ENCODE results near the gene ACTR2.
"Not testable (repeated sequence)": the region's sequence is repeated elsewhere in the genome, so short reads cannot be mapped to it uniquely, and the experiment has no call there.

The ACTR2 gene

DNA sequence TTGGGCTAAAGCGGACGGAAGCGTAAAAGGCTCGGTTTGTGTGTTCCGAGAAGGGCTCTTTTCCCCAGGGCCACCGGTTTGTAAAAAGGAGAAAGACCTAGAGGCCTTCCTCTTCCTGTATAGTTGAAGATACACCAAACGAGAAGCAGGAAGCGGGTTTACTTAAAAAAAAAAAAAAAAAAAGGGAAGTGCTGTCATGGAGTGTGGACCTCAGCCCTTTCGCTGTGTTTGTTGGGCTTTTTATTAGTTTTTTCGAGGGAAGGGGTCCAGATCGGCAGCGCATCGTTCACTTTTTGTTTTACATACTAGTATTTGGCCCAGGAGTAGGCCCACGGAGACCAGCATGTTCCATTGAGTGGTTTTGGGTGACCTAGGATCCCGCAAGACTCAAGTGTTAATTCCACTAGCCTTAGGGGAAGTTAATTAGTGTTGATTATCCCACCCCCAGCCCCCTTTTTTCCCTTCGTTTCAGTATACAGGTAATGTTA is 676 bp downstream of the ACTR2 start:
- peak in 1 of 4 experiments; percentile 8 for DNase-seq (ENCODE audit: low read depth in 4 of 4, low spot score in 1 of 4)

DNA sequence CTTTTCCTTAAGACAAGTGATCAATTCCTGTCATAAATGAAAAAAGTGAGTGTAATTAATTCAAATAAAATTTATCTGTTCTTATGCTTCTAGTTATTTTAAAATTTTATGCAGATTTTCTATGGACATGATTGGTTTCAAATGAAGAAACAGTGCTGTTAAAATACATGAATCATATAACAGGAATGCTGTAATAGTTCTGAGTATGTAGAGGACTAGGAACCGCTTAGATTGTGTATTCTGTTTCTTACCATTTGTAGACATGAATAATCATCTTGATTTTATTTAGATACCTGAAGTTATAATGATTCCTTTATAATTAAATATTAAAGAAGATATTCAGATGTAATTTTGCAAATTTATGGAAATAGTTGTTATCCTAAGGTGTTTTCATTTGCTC is 3.5 kb downstream of the ACTR2 start:
- DNase-seq (ENCODE audit: low read depth in 4 of 4, low spot score in 1 of 4), result no peak

DNA sequence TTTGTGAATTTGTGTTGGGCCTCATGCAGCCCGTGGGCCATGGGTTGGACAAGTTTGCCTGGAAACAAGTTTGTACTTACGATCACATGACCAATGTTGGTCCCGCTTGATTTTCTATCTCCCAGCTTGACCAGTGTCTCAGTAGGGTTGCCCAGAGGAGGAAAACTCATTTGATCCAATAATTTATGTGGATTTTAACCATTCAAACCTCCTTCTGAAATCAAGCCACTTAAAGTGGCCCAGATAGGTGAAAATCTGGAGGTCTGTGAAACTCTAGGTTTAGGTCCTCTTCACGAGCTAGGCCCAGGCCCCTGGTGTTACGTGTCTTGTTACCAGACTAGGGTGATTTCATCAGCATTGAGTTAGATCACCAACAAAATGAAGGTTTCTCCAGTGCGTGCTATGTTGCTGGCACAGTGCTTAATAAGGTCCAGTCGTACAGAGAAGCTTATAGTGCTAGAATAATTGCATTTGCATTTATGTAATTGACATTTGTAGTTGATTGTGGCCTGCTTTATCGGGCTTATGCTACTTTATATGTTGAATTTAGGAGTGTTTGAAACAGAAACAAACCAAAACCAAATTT is 4.4 kb downstream of the ACTR2 start:
- no peak for DNase-seq (ENCODE audit: low read depth in 4 of 4, low spot score in 1 of 4)

DNA sequence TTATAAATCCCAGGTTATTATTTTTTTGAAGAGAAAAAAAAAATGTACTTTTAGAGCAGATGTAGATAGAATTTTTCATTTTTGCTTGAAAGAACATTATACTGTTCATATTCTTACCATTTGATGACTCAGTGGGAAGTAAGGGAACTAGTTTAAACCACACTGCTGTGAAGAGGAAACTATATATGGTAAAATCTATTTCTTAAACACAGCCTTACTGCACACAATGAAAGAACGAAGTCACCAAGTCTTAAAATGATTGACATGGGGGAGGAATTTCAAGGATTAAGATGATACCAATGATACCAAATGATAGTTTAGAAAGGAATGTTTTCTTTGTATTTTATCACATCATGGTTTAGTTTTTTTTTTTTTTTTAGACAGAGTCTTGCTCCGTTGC is 5.0 kb downstream of the ACTR2 start:
- no peak for DNase-seq (ENCODE audit: low read depth in 4 of 4, low spot score in 1 of 4)

DNA sequence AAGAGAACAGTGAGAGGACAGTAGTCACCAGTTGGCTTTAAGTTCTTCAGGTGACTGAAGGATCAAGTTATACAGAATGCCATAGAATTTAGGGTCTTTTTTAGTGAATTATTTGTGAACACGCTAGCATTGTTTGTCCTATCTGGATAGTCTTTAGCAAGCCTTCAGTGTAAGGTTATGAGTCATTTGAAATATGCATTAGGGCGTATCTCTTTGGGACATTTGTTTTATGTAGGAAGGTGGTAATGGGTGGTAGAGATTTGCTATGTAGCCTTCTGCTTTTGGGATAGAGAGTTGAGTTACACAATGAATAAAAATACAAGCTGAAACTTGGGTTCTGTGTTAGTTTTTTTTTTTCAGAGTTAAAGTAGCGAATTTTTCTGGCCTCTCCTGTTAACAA is 13.0 kb downstream of the ACTR2 start:
- no peak for DNase-seq (ENCODE audit: low read depth in 4 of 4, low spot score in 1 of 4)

DNA sequence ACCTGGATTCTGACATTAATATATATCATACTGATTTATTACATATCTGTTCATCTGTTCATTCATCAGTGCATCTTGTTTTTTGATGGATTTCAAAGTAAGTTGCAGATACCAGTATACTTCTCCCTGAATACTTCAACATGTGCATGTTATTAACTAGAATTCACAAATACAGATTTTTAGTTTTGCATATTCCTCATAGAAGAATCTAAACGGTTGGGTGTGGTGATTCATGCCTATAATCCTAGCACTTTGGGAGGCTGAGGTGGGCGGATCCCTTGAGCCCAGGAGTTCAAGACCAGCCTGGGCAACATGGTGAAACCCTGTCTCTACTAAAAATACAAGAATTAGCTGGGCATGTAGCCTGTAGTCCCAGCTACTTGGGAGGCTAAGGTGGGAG is 16.8 kb downstream of the ACTR2 start:
- not testable (repeated sequence) for DNase-seq (ENCODE audit: low read depth in 4 of 4, low spot score in 1 of 4)

DNA sequence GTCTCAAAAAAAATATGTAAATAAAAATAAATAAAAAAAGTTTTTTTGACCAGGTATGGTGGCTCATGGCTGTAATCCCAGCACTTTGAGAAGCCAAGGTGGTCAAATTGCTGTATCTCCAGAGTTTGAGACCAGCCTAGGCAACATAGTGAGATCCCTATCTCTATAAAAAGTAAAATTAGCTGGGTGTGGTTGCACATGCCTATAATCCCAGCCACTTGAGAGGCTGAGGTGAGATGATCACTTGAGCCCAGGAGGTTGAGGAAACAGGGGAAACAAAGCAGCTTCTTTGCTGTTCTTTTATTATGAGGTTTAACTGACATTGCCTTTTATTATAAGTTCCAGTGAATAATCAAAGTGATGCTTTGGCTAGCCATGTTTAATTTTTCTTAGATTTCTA is 25.0 kb downstream of the ACTR2 start:
- no peak for DNase-seq (ENCODE audit: low read depth in 4 of 4, low spot score in 1 of 4)

DNA sequence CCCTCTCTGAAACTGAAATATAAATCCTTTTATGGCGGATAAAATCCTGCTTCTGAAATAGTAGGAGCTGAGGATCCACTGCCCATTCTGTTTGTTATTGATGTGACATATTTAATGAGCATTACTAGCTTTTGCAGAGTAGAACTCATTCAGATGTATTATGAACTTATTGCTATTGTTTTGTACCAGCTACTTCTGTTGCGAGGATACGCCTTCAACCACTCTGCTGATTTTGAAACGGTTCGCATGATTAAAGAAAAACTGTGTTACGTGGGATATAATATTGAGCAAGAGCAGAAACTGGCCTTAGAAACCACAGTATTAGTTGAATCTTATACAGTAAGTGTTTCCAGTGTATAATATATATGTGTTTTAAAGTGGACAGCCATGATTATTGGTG is 27.7 kb downstream of the ACTR2 start:
- DNase-seq (ENCODE audit: low read depth in 4 of 4, low spot score in 1 of 4), result no peak

DNA sequence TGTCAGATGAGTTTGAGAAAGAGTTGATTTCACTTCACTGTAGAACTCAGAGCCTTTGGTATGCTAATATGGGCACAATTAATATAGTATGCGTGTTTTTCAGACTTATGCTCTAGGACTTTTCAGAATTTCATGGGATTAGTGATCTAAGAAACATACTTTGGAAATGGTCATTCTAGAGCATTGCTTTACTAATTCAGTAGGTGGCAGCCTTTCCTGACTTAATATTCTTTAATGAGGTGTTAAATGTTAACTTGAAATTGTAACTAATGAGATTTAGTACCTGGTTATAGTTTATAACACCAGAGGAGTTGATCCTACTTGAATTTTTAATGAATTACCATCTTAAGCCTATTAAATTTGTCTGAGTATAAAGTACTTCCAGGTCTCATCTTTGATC is 28.4 kb downstream of the ACTR2 start:
- no peak for DNase-seq (ENCODE audit: low read depth in 4 of 4, low spot score in 1 of 4)

DNA sequence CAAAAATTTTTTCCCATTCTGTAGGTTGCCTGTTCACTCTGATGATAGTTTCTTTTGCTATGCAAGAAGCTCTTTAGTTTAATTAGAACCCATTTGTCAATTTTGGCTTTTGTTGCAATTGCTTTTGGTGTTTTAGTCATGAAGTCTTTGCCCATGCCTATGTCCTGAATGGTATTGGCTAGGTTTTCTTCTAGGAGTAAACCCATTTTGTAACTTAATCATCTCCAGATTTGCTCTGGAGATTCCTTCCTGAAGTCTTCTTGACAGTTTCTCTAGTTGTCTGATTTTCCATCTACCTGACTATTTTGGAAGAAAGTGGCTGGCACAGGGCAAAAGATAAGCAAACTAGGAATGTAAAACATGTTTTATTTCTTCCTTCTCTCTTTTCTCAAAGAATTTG is 30.2 kb downstream of the ACTR2 start:
- not testable (repeated sequence) for DNase-seq (ENCODE audit: low read depth in 4 of 4, low spot score in 1 of 4)

DNA sequence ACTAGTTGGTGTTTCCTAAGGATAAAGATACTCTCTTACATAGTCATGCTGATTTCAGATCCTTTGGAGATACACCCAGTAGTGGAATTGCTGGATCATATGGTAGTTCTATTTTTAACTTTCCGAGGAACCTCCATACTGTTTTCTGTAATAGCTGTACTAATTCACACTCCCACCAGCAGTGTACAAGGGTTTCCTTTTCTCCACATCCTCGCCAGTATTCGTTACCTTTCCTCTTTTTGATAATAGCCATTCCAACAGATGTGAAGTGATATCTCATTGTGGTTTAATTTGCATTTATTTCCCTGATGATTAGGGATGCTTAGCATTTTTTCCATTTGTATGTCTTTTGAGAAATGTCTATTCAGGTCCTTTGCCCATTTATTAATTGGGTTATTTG is 34.0 kb downstream of the ACTR2 start:
- DNase-seq (ENCODE audit: low read depth in 4 of 4, low spot score in 1 of 4), result no peak

DNA sequence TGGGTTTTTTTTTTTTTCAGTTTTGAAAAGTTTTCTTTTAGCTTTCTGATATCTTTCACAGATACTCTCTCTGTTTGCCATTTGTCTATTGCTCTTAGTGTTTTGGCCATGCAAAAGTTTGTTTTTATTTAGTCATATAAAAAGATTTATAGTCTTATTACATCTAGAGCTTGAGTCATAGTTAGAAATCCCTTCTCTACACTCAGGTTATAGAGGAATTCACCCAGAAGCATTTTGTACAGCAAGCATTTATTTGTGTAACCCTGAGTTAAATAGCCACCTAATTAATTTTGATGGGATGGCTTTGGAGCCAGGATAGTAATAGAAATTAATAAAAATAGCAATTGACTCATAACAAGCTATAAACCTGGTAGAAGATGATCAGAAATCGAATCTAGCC is 35.6 kb downstream of the ACTR2 start:
- DNase-seq (ENCODE audit: low read depth in 4 of 4, low spot score in 1 of 4), result no peak

DNA sequence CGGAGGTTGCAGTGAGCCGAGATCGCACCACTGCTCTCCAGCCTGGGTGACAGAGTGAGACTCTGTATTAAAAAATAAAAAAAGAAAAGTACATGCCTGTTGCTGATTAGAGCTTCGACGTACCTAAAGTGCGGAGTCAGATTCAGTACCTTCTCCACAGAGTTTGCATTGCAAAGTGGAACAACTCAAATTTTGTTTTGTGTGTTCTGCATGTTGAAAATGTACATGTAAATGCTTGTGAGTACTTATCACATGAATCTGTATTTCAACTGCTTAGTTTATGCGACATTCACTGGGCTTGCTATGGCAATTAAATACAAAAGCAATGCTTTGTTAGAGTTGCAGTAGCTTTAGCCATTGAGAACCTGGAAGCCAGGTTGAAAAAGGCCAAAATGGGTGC is 36.4 kb downstream of the ACTR2 start:
- no peak for DNase-seq (ENCODE audit: low read depth in 4 of 4, low spot score in 1 of 4)

DNA sequence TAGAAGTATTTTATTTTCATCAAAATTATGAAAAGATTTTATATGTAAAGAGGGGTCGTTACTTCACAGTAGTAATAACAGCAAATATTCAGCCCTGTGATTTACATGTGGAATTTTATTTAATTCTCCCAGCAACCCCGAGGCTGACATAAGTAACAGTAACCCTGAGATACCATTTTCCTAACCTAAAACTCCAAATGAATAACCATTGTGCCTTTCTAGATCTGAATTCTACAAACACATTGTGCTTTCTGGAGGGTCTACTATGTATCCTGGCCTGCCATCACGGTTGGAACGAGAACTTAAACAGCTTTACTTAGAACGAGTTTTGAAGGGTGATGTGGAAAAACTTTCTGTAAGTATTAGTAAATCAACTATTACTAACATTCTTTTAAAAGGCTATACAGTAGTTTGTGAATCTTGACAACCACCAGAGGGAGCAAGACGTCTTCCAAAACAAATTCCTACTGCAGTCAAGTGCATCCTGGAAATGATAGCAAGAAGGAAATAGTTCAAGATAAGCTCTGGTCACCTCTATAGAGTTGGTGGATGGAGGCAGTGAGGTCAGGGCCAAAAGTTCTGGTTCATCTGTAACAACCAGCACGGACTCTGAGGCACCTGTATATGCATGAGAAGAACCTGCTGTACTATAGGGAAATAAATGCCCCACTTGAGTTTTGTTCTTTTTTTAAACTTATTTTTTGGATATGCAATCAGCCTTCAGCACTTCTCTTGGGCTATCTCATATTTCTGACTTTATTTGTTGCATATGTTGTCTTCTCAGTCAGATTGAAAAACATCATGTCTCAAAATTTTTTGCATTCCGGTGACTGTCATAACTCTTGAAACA is 37.4 kb downstream of the ACTR2 start:
- no peak for DNase-seq (ENCODE audit: low read depth in 4 of 4, low spot score in 1 of 4)

DNA sequence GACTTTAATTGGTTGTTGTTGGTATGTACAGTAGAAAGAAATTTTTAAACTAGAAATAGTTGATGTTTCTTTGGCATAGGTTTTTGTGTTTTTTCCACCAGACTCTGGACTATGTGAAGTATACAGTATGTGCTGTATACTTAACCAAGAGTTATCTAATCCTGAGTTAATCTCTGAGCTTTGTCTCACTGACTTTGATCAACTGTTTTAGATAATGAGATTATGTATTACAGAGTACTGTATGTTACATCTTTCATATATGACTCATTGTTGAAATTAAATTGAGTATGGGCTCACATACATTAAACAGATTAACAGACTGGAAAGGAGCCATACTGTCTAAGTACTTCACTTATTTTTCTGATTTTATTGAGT is 38.0 kb downstream of the ACTR2 start:
- DNase-seq (ENCODE audit: low read depth in 4 of 4, low spot score in 1 of 4), result no peak

DNA sequence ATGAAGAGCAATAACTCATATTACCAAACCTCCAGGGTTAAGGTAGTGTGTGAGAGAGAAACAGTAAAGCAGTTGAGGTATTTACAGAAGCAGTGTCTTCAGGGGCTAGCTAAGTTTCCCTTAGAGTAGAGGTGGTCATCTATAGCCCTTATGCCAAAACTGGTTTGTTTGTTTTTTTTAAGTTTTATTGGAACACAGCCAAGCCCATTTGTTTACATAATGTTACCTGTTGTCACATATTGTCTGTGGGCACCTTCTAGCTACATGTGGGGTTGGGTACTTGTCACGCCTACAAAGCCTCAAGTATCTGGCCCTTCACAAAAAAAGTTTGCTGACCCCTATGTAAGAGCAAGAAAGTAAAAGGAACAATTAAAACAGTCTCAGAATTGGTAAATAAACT is 39.4 kb downstream of the ACTR2 start:
- DNase-seq (ENCODE audit: low read depth in 4 of 4, low spot score in 1 of 4), result no peak

DNA sequence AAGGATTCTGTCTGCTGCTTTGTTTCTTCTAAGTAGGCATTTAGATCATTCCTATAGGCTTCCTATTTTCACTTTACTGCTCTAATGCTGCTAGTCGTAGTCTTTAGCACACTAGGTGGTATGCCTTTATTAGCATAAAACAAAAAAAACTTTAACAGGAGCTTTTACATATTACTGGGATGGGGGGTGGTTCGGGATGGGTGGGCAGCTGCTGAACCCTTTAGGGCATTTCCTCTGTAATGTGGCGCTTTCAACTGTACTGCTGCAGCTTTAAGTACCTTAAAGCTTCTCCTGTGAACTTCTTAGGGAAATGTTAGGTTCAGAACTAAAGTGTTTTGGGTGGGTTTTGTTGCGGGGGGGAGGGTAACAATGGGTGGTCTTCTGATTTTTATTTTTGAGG is 41.3 kb downstream of the ACTR2 start:
- no peak for DNase-seq (ENCODE audit: low read depth in 4 of 4, low spot score in 1 of 4)

DNA sequence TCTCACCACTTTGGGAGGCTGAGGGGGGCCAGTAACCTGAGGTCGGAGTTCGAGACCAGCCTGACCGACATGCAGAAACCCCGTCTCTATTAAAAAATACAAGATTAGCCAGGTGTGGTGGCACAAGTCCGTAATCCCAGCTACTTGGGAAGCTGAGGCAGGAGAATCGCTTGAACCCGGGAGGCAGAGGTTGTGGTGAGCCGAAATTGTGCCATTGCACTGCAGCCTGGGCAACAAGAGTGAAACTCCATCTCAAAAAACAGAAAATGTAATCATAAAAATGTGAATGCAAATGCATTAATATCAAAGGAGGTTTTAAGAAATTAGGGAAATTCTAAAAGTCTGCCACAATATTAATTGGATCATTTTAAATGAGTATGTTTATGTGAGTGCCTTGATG is 45.7 kb downstream of the ACTR2 start:
- no peak for DNase-seq (ENCODE audit: low read depth in 4 of 4, low spot score in 1 of 4)

DNA sequence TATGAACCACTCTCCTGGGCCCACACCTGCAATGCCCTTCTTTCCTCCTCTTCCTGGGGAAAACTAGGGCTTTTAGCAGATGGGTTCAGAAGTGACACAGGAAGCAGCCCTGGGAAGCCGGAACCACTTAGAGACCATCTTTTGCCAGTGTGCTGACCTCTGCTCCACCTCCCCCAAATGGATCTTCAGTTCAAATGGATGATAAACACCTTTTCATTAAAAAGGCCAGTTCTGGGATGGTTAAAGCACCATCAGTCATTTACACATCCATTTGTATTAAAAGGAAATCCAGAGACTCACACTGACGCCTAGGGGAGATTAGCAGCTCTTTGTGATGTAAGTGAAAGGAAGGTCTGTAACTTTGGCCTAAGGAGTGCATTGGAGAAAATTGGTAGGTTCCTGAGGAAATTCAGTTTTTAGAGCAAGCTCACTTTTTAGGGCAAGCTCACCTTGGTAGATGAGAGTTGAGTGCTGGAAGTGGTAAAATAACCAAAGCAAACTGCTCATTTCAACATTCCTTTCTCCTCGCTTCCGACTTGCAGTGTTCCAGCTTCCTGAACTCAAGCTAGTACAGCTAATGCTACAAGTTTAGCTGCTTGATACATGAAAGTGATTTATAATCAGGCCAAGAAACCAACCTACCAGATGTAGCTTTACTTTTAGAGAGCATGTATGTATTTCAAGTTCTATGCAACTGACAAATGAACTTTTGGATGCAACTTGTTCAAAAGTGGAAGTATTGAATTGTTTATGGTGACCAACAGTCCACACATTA is 47.7 kb downstream of the ACTR2 start:
- no peak for DNase-seq (ENCODE audit: low read depth in 4 of 4, low spot score in 1 of 4)

DNA sequence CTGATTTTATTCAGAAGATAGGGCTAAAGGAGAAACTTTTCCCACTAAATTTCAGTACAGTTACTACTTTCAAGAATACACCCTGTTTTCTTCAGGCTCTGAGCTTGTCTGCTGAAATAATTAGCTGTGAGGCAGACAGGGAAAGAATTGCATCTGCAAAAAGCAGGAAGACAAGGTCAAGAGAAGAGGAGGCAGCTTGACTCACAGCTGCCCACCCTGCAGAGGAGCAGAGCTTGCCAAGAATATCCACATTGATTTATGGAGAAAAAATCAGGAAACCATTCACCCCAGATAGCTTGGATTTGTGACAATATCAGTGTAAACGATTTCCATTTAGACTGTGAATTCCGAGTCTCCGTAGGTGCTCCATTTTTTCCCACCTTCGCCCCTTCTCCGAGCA is 49.0 kb downstream of the ACTR2 start:
- DNase-seq (ENCODE audit: low read depth in 4 of 4, low spot score in 1 of 4), result no peak

DNA sequence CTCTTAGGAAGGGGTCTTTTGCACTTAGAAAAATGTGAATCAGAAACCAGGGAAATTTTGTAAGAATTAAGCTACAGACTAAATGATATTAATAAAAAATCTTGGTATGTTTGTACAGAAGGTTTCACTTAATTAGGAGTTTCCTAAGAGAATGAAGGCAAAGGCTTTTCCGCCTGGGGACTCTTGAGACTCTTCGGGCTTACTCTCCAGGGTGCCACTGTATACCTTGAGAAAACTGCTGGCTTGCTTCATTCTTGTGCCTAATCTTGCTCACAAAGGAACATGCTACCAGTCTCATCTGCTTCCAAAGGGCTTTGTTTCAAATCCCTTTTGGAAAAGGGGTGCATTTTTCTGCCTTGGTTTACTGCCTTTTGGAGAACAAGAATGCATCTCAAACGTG is 49.5 kb downstream of the ACTR2 start:
- DNase-seq (ENCODE audit: low read depth in 4 of 4, low spot score in 1 of 4), result no peak

DNA sequence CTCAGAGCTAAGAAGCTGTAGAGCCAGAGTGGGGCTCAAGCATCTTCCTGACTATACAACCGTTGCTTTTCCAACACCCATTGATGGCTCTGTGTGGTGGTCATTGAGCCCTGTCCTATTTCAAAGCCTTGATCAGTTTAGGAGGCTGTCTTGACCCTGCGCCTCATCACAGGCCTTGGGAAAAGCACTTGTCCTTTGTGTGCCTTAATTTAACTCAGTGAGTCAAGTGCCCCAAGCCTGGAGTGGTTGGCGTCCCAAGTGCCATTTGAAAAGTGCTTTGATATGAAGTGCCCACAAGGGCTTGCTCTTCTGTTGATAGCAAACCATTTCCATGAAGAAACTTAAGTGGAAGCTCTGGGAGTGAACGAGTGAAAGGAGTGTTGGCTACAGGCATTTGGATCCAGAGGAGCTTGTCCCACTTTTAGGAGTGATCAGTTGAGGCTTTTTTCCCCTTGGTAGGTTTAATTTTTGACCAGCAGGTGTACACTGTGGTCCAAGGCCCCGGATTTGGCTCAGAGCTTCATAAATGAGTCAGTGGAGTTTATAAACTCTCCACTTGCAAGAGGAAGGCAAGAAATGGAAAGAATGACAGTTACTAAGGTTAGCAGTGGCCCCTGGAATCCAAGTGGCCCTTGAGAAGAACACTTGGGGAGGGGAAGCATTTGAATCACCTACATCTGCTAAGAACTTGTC is 50.3 kb downstream of the ACTR2 start:
- no peak for DNase-seq (ENCODE audit: low read depth in 4 of 4, low spot score in 1 of 4)

Measured in stimulated activated CD4-positive, alpha-beta T cell treated with anti-CD3 and anti-CD28 coated beads, Interleukin-1b, Interleukin-23, amount 100 ng/mL, for 24 hours (primary cell).